ENCODE data around the gene HTT. TPM values are rescaled to one million over a fixed set of nuclear protein-coding genes. Genes with fewer than 3 reads are reported as not detected.

HTT gene
- total RNA-seq, 1 donor from 2014 or later, result 242 TPM

GRCh38 chr4:3291969-3292570 is 217.6 kb downstream of the HTT start:
- CTCF ChIA-PET, result no interaction called here
- Mint-ChIP-seq H3K27me3 (peaks cover 15% of the 10 kb centered on the region), H3K4me3 (peak overlapping the region; percentile 86), H3K36me3 (ENCODE audit: low read depth) (peaks cover 2% of the 10 kb centered on the region), H3K9me3 (no peaks in the 10 kb centered on the region), H3K27ac (peak overlapping the region; percentile 51), H3K4me1 (peaks cover 14% of the 10 kb centered on the region)
- POLR2A ChIA-PET, result interaction anchor here (0.7 to 1.2 kb wide), 3 partner anchors 13 to 96 kb away, joined by 3 to 6 read pairs (median 4); no protein-coding TSS in a partner anchor
- DNase-seq (no peak), ATAC-seq (ENCODE audit: low read depth) (peak; percentile 7)
- TF ChIP-seq CTCF (IDR thresholded peaks at IDR 0.05), result no peak
- intact Hi-C loops (cut with micrococcal nuclease), result loop anchor here (1.0 to 10.0 kb wide), 5 partner anchors 10 to 807 kb away; partner anchors contain the start of genes HTT and HTT-AS

GRCh38 chr4:3292571-3293400 is 218.3 kb downstream of the HTT start, which contains the start of gene RGS12:
TSS of gene RGS12 (plus strand) at chr4:3293021. CDS start at chr4:3316171, 23,150 bp downstream.
- ChIA-PET CTCF (no interaction called here), POLR2A (interaction anchor here (1.0 to 1.2 kb wide), 2 partner anchors 35 kb away, joined by 3 to 6 read pairs; no protein-coding TSS in a partner anchor)

More at GRCh38 chr4:3292571-3293400, 218.3 kb downstream of the HTT start, which contains the start of gene RGS12:
- intact Hi-C loops (cut with micrococcal nuclease), result loop anchor here (1.0 to 10.0 kb wide), 5 partner anchors 10 to 808 kb away; partner anchors contain the start of genes HTT and HTT-AS
- DNase-seq (peak; percentile 81), ATAC-seq (ENCODE audit: low read depth) (peak; percentile 83)
- no peak for TF ChIP-seq CTCF (IDR thresholded peaks at IDR 0.05)
- Mint-ChIP-seq H3K4me1 (peaks cover 14% of the 10 kb centered on the region), H3K27me3 (peaks cover 15% of the 10 kb centered on the region), H3K27ac (peak within 1 kb of the TSS; percentile 51), H3K36me3 (ENCODE audit: low read depth) (peaks cover 2% of the 10 kb centered on the region), H3K4me3 (peak within 1 kb of the TSS; percentile 86), H3K9me3 (no peaks in the 10 kb centered on the region)

Other genes starting within 250 kb of the HTT start
- 326 and 340 TPM in 2 replicates for gene ADD1, start 230.8 kb upstream of the HTT start, total RNA-seq
- 56.3 and 57.3 TPM in 2 replicates for gene NOP14, start 111.3 kb upstream of the HTT start, total RNA-seq
- 1.4 and 2.1 TPM in 2 replicates for gene GRK4, start 111.1 kb upstream of the HTT start, total RNA-seq
- gene HTT-AS, start 143 bp upstream of the HTT start, total RNA-seq, result not detected in 2 replicates
- gene MSANTD1, start 174.5 kb downstream of the HTT start, total RNA-seq, result 3.4 and 5.0 TPM in 2 replicates
- gene RGS12, start 218.3 kb downstream of the HTT start, total RNA-seq, result 8.5 and 10.6 TPM in 2 replicates

Data from activated B cell treated with CpG ODN at 0.5 μM for 24 hours (primary cell).